ENCODE data around the gene COG4.

COG4 gene

GRCh38 chr16:70430667-70431536 is 92.5 kb downstream of the COG4 start:
- DNase-seq: no peak
